ENCODE data around the gene EXOC6. TPM values are rescaled to one million over a fixed set of nuclear protein-coding genes. Genes with fewer than 3 reads are reported as not detected.
"Not testable (repeated sequence)": the region's sequence is repeated elsewhere in the genome, so short reads cannot be mapped to it uniquely, and the experiment has no call there.

EXOC6 gene
- total and polyA plus RNA-seq, 2 donors from 2014 or later, result 9.5 to 17.0 TPM

- no peak for FAIRE-seq
- no peaks in the 10 kb centered on the region for H3K36me3 ChIP-seq (ENCODE audit: control insufficient read depth in 2 of 3, insufficient read depth in 3 of 3, low read length in 3 of 3)
- no peaks in the 10 kb centered on the region for H3K27me3 ChIP-seq (ENCODE audit: control insufficient read depth, insufficient read depth, low read length)
- no peak overlapping the region for H3K4me3 ChIP-seq (ENCODE audit: low read length in 3 of 3)
- no peak overlapping the region for H3K27ac ChIP-seq (ENCODE audit: low read depth in 2 of 2, low read length in 2 of 2)
- H3K9ac ChIP-seq (ENCODE audit: low read length in 3 of 3), result no peak overlapping the region
- H3K9me3 ChIP-seq (ENCODE audit: control insufficient read depth in 2 of 3, insufficient read depth in 1 of 3, low read length in 3 of 3), result no peaks in the 10 kb centered on the region
- intact Hi-C loops (cut with DNase I), result no loop called here
- no peak for DNase-seq
- TF ChIP-seq, protein P1, sequence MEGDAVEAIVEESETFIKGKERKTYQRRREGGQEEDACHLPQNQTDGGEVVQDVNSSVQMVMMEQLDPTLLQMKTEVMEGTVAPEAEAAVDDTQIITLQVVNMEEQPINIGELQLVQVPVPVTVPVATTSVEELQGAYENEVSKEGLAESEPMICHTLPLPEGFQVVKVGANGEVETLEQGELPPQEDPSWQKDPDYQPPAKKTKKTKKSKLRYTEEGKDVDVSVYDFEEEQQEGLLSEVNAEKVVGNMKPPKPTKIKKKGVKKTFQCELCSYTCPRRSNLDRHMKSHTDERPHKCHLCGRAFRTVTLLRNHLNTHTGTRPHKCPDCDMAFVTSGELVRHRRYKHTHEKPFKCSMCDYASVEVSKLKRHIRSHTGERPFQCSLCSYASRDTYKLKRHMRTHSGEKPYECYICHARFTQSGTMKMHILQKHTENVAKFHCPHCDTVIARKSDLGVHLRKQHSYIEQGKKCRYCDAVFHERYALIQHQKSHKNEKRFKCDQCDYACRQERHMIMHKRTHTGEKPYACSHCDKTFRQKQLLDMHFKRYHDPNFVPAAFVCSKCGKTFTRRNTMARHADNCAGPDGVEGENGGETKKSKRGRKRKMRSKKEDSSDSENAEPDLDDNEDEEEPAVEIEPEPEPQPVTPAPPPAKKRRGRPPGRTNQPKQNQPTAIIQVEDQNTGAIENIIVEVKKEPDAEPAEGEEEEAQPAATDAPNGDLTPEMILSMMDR (IDR thresholded peaks at IDR 0.05; ENCODE audit: borderline replicate concordance, extremely low read depth, insufficient read depth), result no peak
- H3K4me1 ChIP-seq (ENCODE audit: control insufficient read depth in 2 of 3, insufficient read depth in 2 of 3, low read depth in 1 of 3, low read length in 3 of 3), result no peaks in the 10 kb centered on the region
Observed at GRCh38 chr10:92938841-92939240, 90.5 kb downstream of the EXOC6 start.

DNA sequence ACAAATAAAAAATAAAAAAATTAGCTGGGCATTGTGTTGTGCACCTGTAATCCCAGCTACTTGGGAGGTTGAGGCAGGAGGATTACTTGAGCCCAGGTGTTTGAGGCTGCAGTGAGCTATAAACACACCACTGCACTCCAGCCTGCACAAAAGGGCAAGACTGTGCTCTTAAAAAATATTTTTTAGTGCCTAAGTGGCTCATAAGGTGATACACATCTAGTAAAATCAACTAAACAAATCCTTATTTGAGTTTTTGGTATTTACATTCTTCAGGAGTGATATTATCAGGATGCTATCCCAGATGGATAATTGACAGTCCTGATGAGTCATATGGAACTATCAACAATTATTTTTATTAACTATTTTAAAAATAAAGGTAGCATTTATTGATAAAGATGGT lies 93.9 kb downstream of the EXOC6 start:
- TF ChIP-seq, protein P1 (IDR thresholded peaks at IDR 0.05; ENCODE audit: borderline replicate concordance, extremely low read depth, insufficient read depth), result no peak
- Histone ChIP-seq H3K27ac (ENCODE audit: low read depth in 2 of 2, low read length in 2 of 2) (no peak overlapping the region), H3K36me3 (ENCODE audit: control insufficient read depth in 2 of 3, insufficient read depth in 3 of 3, low read length in 3 of 3) (no peaks in the 10 kb centered on the region), H3K9me3 (ENCODE audit: control insufficient read depth in 2 of 3, insufficient read depth in 1 of 3, low read length in 3 of 3) (no peaks in the 10 kb centered on the region), H3K9ac (ENCODE audit: low read length in 3 of 3) (no peak overlapping the region), H3K4me3 (ENCODE audit: low read length in 3 of 3) (no peak overlapping the region), H3K27me3 (ENCODE audit: control insufficient read depth, insufficient read depth, low read length) (no peaks in the 10 kb centered on the region), H3K4me1 (ENCODE audit: control insufficient read depth in 2 of 3, insufficient read depth in 2 of 3, low read depth in 1 of 3, low read length in 3 of 3) (no peaks in the 10 kb centered on the region)
- intact Hi-C loops (cut with DNase I), result no loop called here
- DNase-seq (no peak), FAIRE-seq (no peak)

GRCh38 chr10:92946491-92946890 lies 98.2 kb downstream of the EXOC6 start:
- H3K9ac ChIP-seq (ENCODE audit: low read length in 3 of 3), result no peak overlapping the region
- no peaks in the 10 kb centered on the region for H3K9me3 ChIP-seq (ENCODE audit: control insufficient read depth in 2 of 3, insufficient read depth in 1 of 3, low read length in 3 of 3)
- H3K4me1 ChIP-seq (ENCODE audit: control insufficient read depth in 2 of 3, insufficient read depth in 2 of 3, low read depth in 1 of 3, low read length in 3 of 3), result no peaks in the 10 kb centered on the region
- DNase-seq, result no peak
- no peak for FAIRE-seq
- no peak overlapping the region for H3K4me3 ChIP-seq (ENCODE audit: low read length in 3 of 3)
- intact Hi-C loops (cut with DNase I), result no loop called here
- no peak overlapping the region for H3K27ac ChIP-seq (ENCODE audit: low read depth in 2 of 2, low read length in 2 of 2)
- no peaks in the 10 kb centered on the region for H3K27me3 ChIP-seq (ENCODE audit: control insufficient read depth, insufficient read depth, low read length)
- TF ChIP-seq, protein P1 (IDR thresholded peaks at IDR 0.05; ENCODE audit: borderline replicate concordance, extremely low read depth, insufficient read depth), result no peak
- H3K36me3 ChIP-seq (ENCODE audit: control insufficient read depth in 2 of 3, insufficient read depth in 3 of 3, low read length in 3 of 3), result no peaks in the 10 kb centered on the region

DNA sequence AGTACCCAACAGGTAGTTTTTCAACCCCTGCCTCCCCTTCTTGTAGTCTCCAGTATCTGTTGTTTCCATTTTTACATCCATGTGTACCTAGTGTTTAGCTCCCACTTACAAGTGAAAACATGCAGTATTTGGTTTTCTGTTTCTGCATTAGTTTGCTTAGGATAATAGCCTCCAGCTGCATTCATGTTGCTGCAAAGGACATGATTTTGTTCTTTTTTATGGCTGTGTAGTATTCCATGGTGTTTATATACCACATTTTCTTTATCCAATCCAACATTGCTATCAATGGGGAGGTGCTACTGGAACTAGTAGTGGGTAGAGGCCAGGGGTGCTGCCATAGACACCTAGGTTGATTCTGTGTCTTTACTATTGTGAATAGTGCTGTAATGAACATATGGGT lies 104.3 kb downstream of the EXOC6 start:
- FAIRE-seq, result not testable (repeated sequence)

More for the DNA sequence above, 104.3 kb downstream of the EXOC6 start:
- H3K36me3 ChIP-seq (ENCODE audit: control insufficient read depth in 2 of 3, insufficient read depth in 3 of 3, low read length in 3 of 3); H3K4me1 ChIP-seq (ENCODE audit: control insufficient read depth in 2 of 3, insufficient read depth in 2 of 3, low read depth in 1 of 3, low read length in 3 of 3); H3K9ac ChIP-seq (ENCODE audit: low read length in 3 of 3); H3K27me3 ChIP-seq (ENCODE audit: control insufficient read depth, insufficient read depth, low read length); intact Hi-C loops (cut with DNase I); H3K4me3 ChIP-seq (ENCODE audit: low read length in 3 of 3); H3K27ac ChIP-seq (ENCODE audit: low read depth in 2 of 2, low read length in 2 of 2); DNase-seq; H3K9me3 ChIP-seq (ENCODE audit: control insufficient read depth in 2 of 3, insufficient read depth in 1 of 3, low read length in 3 of 3): not testable (repeated sequence)

Data from kidney (tissue), 14 donors.